Ascending aorta (tissue), 2 donors: ENCODE results near the gene TMEM263. TPM values are rescaled to one million over a fixed set of nuclear protein-coding genes. Genes with fewer than 3 reads are reported as not detected.

Experiments used
- DNase-seq, 2 donors: peaks; one replicate each; pipeline ENCODE4 v3.0.0-alpha.2; 2019; ENCODE audit warnings: low spot score in 2 of 2
- H3K27ac ChIP-seq, 2 donors: fragments of 200-600 bp; sonication (generic); one replicate each; pipeline ENCODE4 v1.5.1; 2016 to 2017; ENCODE audit warnings: mild to moderate bottlenecking in 1 of 2
- H3K27me3 ChIP-seq: fragments of 200-600 bp; sonication (generic); one replicate; pipeline ENCODE4 v1.5.1; 2017
- H3K36me3 ChIP-seq, 2 donors: fragments of 200-600 bp; sonication (generic); one replicate each; pipeline ENCODE4 v1.5.1; 2016
- H3K4me1 ChIP-seq, 2 donors: fragments of 200-600 bp; sonication (generic); one replicate each; pipeline ENCODE4 v1.5.1; 2016 to 2017; ENCODE audit warnings: mild to moderate bottlenecking in 1 of 2
- H3K4me3 ChIP-seq, 2 donors: fragments of 200-600 bp; sonication (generic); one replicate each; pipeline ENCODE4 v1.5.1; 2016 to 2017; ENCODE audit warnings: mild to moderate bottlenecking in 1 of 2
- H3K9me3 ChIP-seq, 2 donors: fragments of 200-600 bp; sonication (generic); one replicate each; pipeline ENCODE4 v1.5.1; 2016
- CTCF ChIP-seq, 3 experiments: fragments of 200-600 bp in 2 of 3; fragments of 450-650 bp in 1 of 3; sonication (generic) in 2 of 3; IDR thresholded peaks; one replicate each; pipeline ENCODE4 v1.5.1; 2016 to 2019; ENCODE audit warnings: antibody characterized with exemption in 3 of 3, mild to moderate bottlenecking in 1 of 3, moderate library complexity in 1 of 3
- intact Hi-C: fragments of 100-400 bp; cut with DNase I; formaldehyde crosslinking; loops from one replicate; pipeline ENCODE4 v1.15.1; 2023
- total RNA-seq: library from RNA; depleted of rRNA; stranded (reverse); fragments of >200 nt; gene quantifications from one replicate; pipeline ENCODE4 v1.1.0, GENCODE V29; 2016

Gene TMEM263
- total RNA-seq, 1 donor from 2014 or later: 27.0 TPM

GRCh38 chr12:106974511-106974910, 18.8 kb downstream of the TMEM263 start:
- H3K4me3 ChIP-seq: no peak overlapping the region
- no peaks in the 10 kb centered on the region for H3K27me3 ChIP-seq
- peaks cover 2 to 30% of the 10 kb centered on the region in 2 donors for H3K4me1 ChIP-seq
- H3K27ac ChIP-seq: no peak overlapping the region
- TF ChIP-seq CTCF (IDR thresholded peaks at IDR 0.05): no peak
- H3K9me3 ChIP-seq: no peaks in the 10 kb centered on the region
- DNase-seq: no peak
- intact Hi-C loops: no loop called here
- peaks cover 18 to 22% of the 10 kb centered on the region in 2 donors for H3K36me3 ChIP-seq

GRCh38 chr12:106975098-106975497, 19.4 kb downstream of the TMEM263 start:
- Histone ChIP-seq H3K27ac (no peak overlapping the region), H3K36me3 (peaks cover 17 to 21% of the 10 kb centered on the region in 2 donors), H3K9me3 (no peaks in the 10 kb centered on the region), H3K4me1 (peaks cover 2 to 30% of the 10 kb centered on the region in 2 donors), H3K27me3 (no peaks in the 10 kb centered on the region), H3K4me3 (no peak overlapping the region)
- DNase-seq: no peak
- intact Hi-C loops: no loop called here
- no peak for TF ChIP-seq CTCF (IDR thresholded peaks at IDR 0.05)

- no peak for DNase-seq
- Histone ChIP-seq H3K4me1 (peaks cover 2 to 33% of the 10 kb centered on the region in 2 donors), H3K4me3 (no peak overlapping the region), H3K27ac (peak overlapping the region in 1 of 2 donors; percentile 39), H3K36me3 (peaks cover 8 to 14% of the 10 kb centered on the region in 2 donors), H3K9me3 (no peaks in the 10 kb centered on the region), H3K27me3 (no peaks in the 10 kb centered on the region)
- TF ChIP-seq CTCF (IDR thresholded peaks at IDR 0.05): no peak
- intact Hi-C loops: no loop called here
These were observed 20.4 kb downstream of the TMEM263 start for GRCh38 chr12:106975993-106976658.

- Histone ChIP-seq H3K4me3 (no peak overlapping the region), H3K9me3 (no peaks in the 10 kb centered on the region), H3K27ac (peak overlapping the region; percentile 26 to 28), H3K36me3 (peaks cover 3 to 9% of the 10 kb centered on the region in 2 donors), H3K4me1 (peaks cover 2 to 36% of the 10 kb centered on the region in 2 donors), H3K27me3 (no peaks in the 10 kb centered on the region)
- DNase-seq: no peak
- intact Hi-C loops: no loop called here
- TF ChIP-seq CTCF (IDR thresholded peaks at IDR 0.05): no peak
These were observed 21.0 kb downstream of the TMEM263 start for GRCh38 chr12:106976668-106977067.

GRCh38 chr12:106978035-106978800, 22.5 kb downstream of the TMEM263 start:
- Histone ChIP-seq H3K4me1 (peaks cover 5 to 36% of the 10 kb centered on the region in 2 donors), H3K27ac (peak overlapping the region in 1 of 2 donors; percentile 15), H3K9me3 (no peaks in the 10 kb centered on the region), H3K4me3 (no peak overlapping the region), H3K36me3 (peaks cover 0 to 3% of the 10 kb centered on the region in 2 donors), H3K27me3 (no peaks in the 10 kb centered on the region)
- no peak for DNase-seq
- intact Hi-C loops: no loop called here
- no peak for TF ChIP-seq CTCF (IDR thresholded peaks at IDR 0.05)
